ENCODE results near the gene TGM1. TPM values are rescaled to one million over a fixed set of nuclear protein-coding genes. Genes with fewer than 3 reads are reported as not detected.

The TGM1 gene
- total RNA-seq, 4 donors from 2014 or later, result 566 to 1,879 (median 1,037) TPM

- H3K4me1 ChIP-seq, result peaks cover 20 to 59% (median 25%) of the 10 kb centered on the region in 3 donors
- 25 to 29% methylated on average over 5 of the region's 5 CpGs for whole genome bisulfite sequencing, 2 donors
- intact Hi-C loops (cut with DNase I), result no loop called here
- H3K27me3 ChIP-seq, result no peaks in the 10 kb centered on the region
- TF ChIP-seq, protein P1, sequence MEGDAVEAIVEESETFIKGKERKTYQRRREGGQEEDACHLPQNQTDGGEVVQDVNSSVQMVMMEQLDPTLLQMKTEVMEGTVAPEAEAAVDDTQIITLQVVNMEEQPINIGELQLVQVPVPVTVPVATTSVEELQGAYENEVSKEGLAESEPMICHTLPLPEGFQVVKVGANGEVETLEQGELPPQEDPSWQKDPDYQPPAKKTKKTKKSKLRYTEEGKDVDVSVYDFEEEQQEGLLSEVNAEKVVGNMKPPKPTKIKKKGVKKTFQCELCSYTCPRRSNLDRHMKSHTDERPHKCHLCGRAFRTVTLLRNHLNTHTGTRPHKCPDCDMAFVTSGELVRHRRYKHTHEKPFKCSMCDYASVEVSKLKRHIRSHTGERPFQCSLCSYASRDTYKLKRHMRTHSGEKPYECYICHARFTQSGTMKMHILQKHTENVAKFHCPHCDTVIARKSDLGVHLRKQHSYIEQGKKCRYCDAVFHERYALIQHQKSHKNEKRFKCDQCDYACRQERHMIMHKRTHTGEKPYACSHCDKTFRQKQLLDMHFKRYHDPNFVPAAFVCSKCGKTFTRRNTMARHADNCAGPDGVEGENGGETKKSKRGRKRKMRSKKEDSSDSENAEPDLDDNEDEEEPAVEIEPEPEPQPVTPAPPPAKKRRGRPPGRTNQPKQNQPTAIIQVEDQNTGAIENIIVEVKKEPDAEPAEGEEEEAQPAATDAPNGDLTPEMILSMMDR (IDR thresholded peaks at IDR 0.05), result peak in 5 of 6 experiments; percentile 25 to 70 (median 43)
- no peak for TF ChIP-seq POLR2A (IDR thresholded peaks at IDR 0.05)
- H3K36me3 ChIP-seq, result peaks cover 10 to 64% (median 10%) of the 10 kb centered on the region in 3 donors
- H3K27ac ChIP-seq, result peak overlapping the region; percentile 55 to 97 (median 78)
- H3K4me3 ChIP-seq, result peak overlapping the region in 2 of 4 donors; percentile 2 to 12
- H3K9me3 ChIP-seq, result no peaks in the 10 kb centered on the region
- DNase-seq, result no peak
Measured at GRCh38 chr14:24297190-24297964, 34.4 kb upstream of the TGM1 start.

DNA sequence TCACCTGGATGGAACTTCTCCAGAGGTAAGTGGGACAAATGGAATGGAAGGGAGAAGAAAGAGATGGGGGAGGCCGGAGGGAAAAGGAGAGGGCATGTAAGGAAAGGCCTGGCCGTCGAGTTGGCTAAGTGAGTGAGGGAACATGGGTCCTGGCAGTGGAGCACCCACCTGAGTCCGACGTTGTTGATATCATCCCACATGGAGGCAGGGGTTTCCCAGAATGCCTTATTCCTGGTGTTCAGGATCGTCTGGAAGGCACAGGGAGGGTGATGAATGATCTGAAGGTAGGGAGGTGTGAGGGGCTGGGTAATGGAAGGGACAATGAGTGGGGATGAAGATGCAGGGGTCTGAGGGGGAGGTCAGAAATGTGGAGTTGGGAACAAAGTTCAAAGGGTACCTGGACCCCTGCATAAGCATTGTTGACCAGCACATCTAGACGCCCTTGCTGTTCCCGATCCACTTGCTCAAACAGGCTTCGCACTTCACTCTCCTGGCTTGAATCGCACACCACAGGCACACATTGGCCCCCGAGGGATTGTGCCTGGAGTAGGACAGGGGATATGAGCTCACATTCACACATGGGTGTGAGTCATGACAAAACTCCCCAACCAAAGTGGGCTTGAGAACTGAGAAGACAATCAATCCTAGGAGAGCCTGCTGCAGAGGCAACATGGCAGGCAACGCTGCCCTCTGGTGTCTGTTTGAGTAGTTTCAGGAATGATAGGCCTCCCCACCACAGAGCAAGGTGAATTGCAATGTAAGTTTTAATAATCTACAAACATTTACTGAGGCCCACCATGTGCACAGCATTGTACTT, 33.6 kb upstream of the TGM1 start:
- Histone ChIP-seq H3K4me1 (peaks cover 20 to 52% (median 25%) of the 10 kb centered on the region in 3 donors), H3K27me3 (no peaks in the 10 kb centered on the region), H3K4me3 (peak overlapping the region in 1 of 4 donors; percentile 2), H3K36me3 (peaks cover 10 to 64% (median 12%) of the 10 kb centered on the region in 3 donors), H3K9me3 (no peaks in the 10 kb centered on the region), H3K27ac (peak overlapping the region; percentile 55 to 97 (median 78))
- TF ChIP-seq, protein P1 (IDR thresholded peaks at IDR 0.05), result peak; percentile 67 to 87 (median 70)
- TF ChIP-seq POLR2A (IDR thresholded peaks at IDR 0.05), result no peak
- intact Hi-C loops (cut with DNase I), result no loop called here
- no peak for DNase-seq
- 49 to 58% methylated on average over 12 of the region's 12 CpGs for WGBS, 2 donors

DNA sequence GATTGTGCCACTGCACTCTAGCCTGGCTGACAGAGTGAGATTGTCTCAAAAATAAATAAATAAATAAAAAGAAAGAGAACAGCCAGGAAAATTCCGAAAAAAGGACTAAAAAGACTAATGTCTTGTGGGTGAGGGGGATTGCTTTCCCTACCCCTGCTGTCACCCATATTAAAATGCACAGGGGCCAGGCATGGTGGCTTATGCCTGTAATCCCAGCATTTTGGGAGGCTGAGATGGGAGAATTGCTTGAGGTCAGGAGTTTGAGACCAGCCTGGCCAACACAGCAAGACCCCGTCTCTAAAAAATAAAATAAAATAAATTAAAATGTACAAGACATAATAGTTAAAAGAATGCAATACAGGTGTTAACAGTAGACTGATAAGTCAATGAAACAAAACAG, 30.5 kb upstream of the TGM1 start:
- H3K27ac ChIP-seq, result no peak overlapping the region
- H3K27me3 ChIP-seq, result no peaks in the 10 kb centered on the region
- H3K9me3 ChIP-seq, result no peaks in the 10 kb centered on the region
- WGBS, 2 donors, result 87 to 98% methylated on average over 2 of the region's 2 CpGs
- TF ChIP-seq, protein P1 (IDR thresholded peaks at IDR 0.05), result no peak
- TF ChIP-seq POLR2A (IDR thresholded peaks at IDR 0.05), result no peak
- H3K4me3 ChIP-seq, result no peak overlapping the region
- intact Hi-C loops (cut with DNase I), result no loop called here
- DNase-seq, result no peak
- H3K36me3 ChIP-seq, result peaks cover 24 to 85% (median 27%) of the 10 kb centered on the region in 3 donors
- peaks cover 3 to 25% (median 10%) of the 10 kb centered on the region in 3 donors for H3K4me1 ChIP-seq

GRCh38 chr14:24292118-24292807, 29.3 kb upstream of the TGM1 start:
- Histone ChIP-seq H3K36me3 (peaks cover 24 to 87% (median 27%) of the 10 kb centered on the region in 3 donors), H3K4me3 (no peak overlapping the region), H3K4me1 (peaks cover 0 to 15% (median 8%) of the 10 kb centered on the region in 3 donors), H3K9me3 (no peaks in the 10 kb centered on the region), H3K27me3 (no peaks in the 10 kb centered on the region), H3K27ac (no peak overlapping the region)
- no peak for TF ChIP-seq POLR2A (IDR thresholded peaks at IDR 0.05)
- TF ChIP-seq, protein P1 (IDR thresholded peaks at IDR 0.05), result no peak
- intact Hi-C loops (cut with DNase I), result no loop called here
- 90 to 92% methylated on average over 5 to 8 of the region's 11 CpGs for WGBS, 2 donors
- no peak for DNase-seq
